ENCODE measurements around the gene SWT1. TPM values are rescaled to one million over a fixed set of nuclear protein-coding genes. Genes with fewer than 3 reads are reported as not detected.

Gene SWT1
- total and polyA plus RNA-seq, 2 of the 13 experiments (the other 11 are each of a cell fraction or from before 2014, with no cell fraction given), result 1.7 to 2.5 TPM

DNA sequence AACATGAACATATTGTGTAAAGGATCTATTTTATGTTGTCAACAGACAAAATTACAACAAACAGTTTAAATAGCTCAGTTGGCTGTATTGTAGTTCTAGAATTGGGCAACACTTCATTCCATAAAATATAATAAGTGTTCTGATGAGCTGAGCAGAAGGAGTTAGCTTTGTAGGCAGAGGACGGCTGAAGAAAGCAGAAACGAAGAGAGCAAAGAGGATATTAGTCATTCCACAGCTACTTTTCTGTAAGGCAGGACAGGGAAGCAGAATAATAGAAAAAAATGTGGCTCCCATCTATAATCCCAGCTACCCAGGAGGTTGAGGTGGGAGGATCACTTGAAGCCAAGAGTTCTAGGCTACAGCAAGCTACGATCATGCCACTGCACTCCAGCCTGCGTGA lies 180.3 kb downstream of the SWT1 start:
- ChIA-PET POLR2A (interaction anchor here (1.4 kb wide), 2 partner anchors 13 to 20 kb away, joined by 4 to 6 read pairs; partner anchors contain the start of gene IVNS1ABP), CTCF (ENCODE audit: low intra/inter-chr PET ratio, low total read pairs) (no interaction called here)
- Histone ChIP-seq H3K27me3 (ENCODE audit: control insufficient read depth in 1 of 2, insufficient read depth in 2 of 2, low read length in 2 of 2) (no peaks in the 10 kb centered on the region), H4K20me1 (ENCODE audit: insufficient read depth, low read length) (no peaks in the 10 kb centered on the region), H2AFZ (ENCODE audit: low read length) (no peak overlapping the region), H3K4me1 (ENCODE audit: insufficient read depth, low read length) (peaks cover 10% of the 10 kb centered on the region), H3K4me3 (replicated peaks in 1 of 3; ENCODE audit: insufficient read depth in 1 of 3, low read depth in 2 of 3, low read length in 3 of 3) (no peak overlapping the region), H3K9me3 (ENCODE audit: low read length) (no peaks in the 10 kb centered on the region), H3K36me3 (replicated peaks in 1 of 2; ENCODE audit: control insufficient read depth in 1 of 2, insufficient read depth in 2 of 2, low read length in 2 of 2) (no peaks in the 10 kb centered on the region), H3K4me2 (ENCODE audit: low read depth, low read length) (no peak overlapping the region), H3K27ac (ENCODE audit: extremely low read length, insufficient read depth, low read length) (no peak overlapping the region), H3K79me2 (ENCODE audit: insufficient read depth, low read length) (no peaks in the 10 kb centered on the region), H3K9ac (ENCODE audit: insufficient read depth, low read depth, low read length) (no peak overlapping the region)
- FAIRE-seq, result no peak
- ATAC-seq, result no peak
- WGBS (ENCODE audit: low lambda C conversion rate), result 97% methylated on average over 4 of the region's 4 CpGs
- no TSS peak for BruUV-seq (replicated peaks)
- in situ Hi-C loops (cut with HindIII; ENCODE audit: extremely low pct_ligation_motif_present, low pct_unique_long_range_greater_than_20kb) (no loop called here), intact Hi-C loops (cut with micrococcal nuclease; ENCODE audit: unreplicated experiment) (no loop called here)
- no peak for DNase-seq (ENCODE audit: low spot score)
- TF ChIP-seq NR3C1 (CRISPR knock-in tag; IDR thresholded peaks at IDR 0.05) (no peak), PRPF4 (IDR thresholded peaks at IDR 0.05; ENCODE audit: low read depth, low read length, poor library complexity, severe bottlenecking) (no peak), ZFY (CRISPR knock-in tag; IDR thresholded peaks at IDR 0.05) (no peak), ZNF652 (CRISPR knock-in tag; IDR thresholded peaks at IDR 0.05; ENCODE audit: borderline replicate concordance, low read depth) (no peak), ZSCAN20 (CRISPR knock-in tag; IDR thresholded peaks at IDR 0.05; ENCODE audit: borderline replicate concordance) (no peak), ZNF660 (CRISPR knock-in tag; IDR thresholded peaks at IDR 0.05; ENCODE audit: borderline replicate concordance, low read depth) (no peak), ZNF382 (CRISPR knock-in tag; IDR thresholded peaks at IDR 0.05; ENCODE audit: borderline replicate concordance) (no peak)
- TF ChIP-seq, protein P1, sequence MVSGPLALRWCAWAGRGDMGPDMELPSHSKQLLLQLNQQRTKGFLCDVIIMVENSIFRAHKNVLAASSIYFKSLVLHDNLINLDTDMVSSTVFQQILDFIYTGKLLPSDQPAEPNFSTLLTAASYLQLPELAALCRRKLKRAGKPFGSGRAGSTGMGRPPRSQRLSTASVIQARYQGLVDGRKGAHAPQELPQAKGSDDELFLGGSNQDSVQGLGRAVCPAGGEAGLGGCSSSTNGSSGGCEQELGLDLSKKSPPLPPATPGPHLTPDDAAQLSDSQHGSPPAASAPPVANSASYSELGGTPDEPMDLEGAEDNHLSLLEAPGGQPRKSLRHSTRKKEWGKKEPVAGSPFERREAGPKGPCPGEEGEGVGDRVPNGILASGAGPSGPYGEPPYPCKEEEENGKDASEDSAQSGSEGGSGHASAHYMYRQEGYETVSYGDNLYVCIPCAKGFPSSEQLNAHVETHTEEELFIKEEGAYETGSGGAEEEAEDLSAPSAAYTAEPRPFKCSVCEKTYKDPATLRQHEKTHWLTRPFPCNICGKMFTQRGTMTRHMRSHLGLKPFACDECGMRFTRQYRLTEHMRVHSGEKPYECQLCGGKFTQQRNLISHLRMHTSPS (CRISPR knock-in tag; IDR thresholded peaks at IDR 0.05; ENCODE audit: low read depth), result no peak
- TF ChIP-seq, protein P2, sequence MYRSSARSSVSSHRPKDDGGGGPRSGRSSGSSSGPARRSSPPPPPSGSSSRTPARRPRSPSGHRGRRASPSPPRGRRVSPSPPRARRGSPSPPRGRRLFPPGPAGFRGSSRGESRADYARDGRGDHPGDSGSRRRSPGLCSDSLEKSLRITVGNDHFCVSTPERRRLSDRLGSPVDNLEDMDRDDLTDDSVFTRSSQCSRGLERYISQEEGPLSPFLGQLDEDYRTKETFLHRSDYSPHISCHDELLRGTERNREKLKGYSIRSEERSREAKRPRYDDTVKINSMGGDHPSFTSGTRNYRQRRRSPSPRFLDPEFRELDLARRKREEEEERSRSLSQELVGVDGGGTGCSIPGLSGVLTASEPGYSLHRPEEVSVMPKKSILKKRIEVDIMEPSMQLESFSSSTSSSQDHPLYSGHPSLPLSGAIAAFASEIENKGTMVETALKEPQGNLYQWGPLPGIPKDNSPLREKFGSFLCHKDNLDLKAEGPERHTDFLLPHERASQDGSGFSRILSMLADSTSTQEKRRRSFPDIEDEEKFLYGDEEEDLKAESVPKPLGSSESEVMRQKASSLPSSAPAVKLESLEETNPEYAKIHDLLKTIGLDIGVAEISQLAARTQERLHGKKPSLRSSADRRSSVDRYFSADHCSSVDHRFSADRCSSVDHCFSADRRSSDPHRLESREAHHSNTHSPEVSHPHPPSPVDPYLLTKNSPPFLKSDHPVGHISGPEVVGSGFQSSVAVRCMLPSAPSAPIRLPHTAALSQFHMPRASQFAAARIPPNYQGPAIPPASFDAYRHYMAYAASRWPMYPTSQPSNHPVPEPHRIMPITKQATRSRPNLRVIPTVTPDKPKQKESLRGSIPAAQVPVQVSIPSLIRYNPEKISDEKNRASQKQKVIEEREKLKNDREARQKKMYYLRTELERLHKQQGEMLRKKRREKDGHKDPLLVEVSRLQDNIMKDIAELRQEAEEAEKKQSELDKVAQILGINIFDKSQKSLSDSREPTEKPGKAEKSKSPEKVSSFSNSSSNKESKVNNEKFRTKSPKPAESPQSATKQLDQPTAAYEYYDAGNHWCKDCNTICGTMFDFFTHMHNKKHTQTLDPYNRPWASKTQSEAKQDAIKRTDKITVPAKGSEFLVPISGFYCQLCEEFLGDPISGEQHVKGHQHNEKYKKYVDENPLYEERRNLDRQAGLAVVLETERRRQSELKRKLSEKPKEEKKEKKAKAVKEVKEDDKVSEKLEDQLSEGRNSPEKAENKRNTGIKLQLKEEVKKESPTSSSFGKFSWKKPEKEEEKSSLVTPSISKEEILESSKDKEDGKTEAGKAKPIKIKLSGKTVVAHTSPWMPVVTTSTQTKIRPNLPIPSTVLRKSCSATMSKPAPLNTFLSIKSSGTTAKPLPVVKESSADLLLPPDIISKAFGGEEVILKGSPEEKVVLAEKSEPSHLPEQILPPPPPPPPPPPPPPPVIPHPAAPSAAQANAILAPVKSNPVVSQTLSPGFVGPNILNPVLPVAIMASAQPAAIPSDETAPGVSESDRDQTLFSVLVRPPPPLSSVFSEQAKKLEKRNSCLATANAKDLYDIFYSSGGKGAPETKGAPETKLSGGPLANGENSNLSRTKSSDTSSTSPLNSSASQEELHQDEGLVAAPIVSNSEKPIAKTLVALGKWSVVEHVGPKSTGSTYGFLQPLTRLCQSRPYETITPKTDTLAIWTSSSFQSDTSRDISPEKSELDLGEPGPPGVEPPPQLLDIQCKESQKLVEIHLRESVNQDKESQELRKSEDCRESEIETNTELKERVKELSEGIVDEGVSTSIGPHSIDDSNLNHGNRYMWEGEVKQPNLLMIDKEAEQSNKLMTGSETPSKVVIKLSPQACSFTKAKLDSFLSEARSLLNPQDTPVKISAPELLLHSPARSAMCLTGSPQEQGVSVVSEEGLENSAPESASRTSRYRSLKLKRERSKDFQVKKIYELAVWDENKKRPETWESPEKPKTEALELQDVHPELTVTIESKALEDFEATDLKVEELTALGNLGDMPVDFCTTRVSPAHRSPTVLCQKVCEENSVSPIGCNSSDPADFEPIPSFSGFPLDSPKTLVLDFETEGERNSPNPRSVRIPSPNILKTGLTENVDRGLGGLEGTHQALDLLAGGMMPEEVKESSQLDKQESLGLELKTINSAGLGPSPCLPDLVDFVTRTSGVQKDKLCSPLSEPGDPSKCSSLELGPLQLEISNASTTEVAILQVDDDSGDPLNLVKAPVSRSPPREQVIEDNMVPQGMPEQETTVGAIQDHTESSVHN (CRISPR knock-in tag; IDR thresholded peaks at IDR 0.05), result no peak
- TF ChIP-seq, protein P3, sequence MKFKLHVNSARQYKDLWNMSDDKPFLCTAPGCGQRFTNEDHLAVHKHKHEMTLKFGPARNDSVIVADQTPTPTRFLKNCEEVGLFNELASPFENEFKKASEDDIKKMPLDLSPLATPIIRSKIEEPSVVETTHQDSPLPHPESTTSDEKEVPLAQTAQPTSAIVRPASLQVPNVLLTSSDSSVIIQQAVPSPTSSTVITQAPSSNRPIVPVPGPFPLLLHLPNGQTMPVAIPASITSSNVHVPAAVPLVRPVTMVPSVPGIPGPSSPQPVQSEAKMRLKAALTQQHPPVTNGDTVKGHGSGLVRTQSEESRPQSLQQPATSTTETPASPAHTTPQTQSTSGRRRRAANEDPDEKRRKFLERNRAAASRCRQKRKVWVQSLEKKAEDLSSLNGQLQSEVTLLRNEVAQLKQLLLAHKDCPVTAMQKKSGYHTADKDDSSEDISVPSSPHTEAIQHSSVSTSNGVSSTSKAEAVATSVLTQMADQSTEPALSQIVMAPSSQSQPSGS (CRISPR knock-in tag; IDR thresholded peaks at IDR 0.05), result no peak
- TF ChIP-seq, protein P4, sequence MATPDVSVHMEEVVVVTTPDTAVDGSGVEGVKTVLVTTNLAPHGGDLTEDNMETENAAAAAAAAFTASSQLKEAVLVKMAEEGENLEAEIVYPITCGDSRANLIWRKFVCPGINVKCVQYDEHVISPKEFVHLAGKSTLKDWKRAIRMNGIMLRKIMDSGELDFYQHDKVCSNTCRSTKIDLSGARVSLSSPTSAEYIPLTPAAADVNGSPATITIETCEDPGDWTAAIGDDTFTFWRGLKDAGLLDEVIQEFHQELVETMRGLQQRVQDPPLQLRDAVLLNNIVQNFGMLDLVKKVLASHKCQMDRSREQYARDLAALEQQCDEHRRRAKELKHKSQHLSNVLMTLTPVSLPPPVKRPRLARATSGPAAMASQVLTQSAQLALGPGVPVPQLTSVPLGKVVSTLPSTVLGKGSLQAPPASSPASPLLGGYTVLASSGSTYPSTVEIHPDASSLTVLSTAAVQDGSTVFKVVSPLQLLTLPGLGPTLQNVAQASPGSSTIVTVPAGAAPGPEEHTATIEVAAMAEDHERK (CRISPR knock-in tag; IDR thresholded peaks at IDR 0.05; ENCODE audit: low read depth), result no peak

Data from HepG2 (cell line).